H9 (cell line): ENCODE results near the gene DCP1B. TPM values are rescaled to one million over a fixed set of nuclear protein-coding genes. Genes with fewer than 3 reads are reported as not detected.

Experiments used
- DNase-seq: peaks from one replicate; pipeline ENCODE4 v3.0.0-alpha.2; 2017
- H2AFZ ChIP-seq: one replicate; pipeline ENCODE4 v1.6.1; 2013; ENCODE audit warnings: mild to moderate bottlenecking, low read length, control low read depth, moderate library complexity
- H2AK5ac ChIP-seq: 2 replicates; pipeline ENCODE4 v1.6.1; 2013; ENCODE audit warnings: low read length, control low read depth, mixed read lengths; ENCODE audit not compliant: insufficient read length
- H2BK120ac ChIP-seq: one replicate; pipeline ENCODE4 v1.6.1; 2013; ENCODE audit warnings: low read depth, mild to moderate bottlenecking, low read length, control low read depth, inconsistent platforms; ENCODE audit not compliant: poor library complexity, severe bottlenecking
- H2BK12ac ChIP-seq: 2 replicates; pipeline ENCODE4 v1.6.1; 2013; ENCODE audit warnings: low read length, control low read depth, mixed read lengths, low read depth; ENCODE audit not compliant: insufficient read length
- H2BK15ac ChIP-seq: 2 replicates; pipeline ENCODE4 v1.6.1; 2013; ENCODE audit warnings: low read depth, low read length, control low read depth
- H2BK20ac ChIP-seq: one replicate; pipeline ENCODE4 v1.6.1; 2013; ENCODE audit warnings: low read depth, mild to moderate bottlenecking, low read length, control low read depth, inconsistent platforms; ENCODE audit not compliant: poor library complexity, severe bottlenecking
- H2BK5ac ChIP-seq: 2 replicates; pipeline ENCODE4 v1.6.1; 2013; ENCODE audit warnings: low read length, control low read depth, mixed read lengths; ENCODE audit not compliant: insufficient read length
- H3K14ac ChIP-seq: 2 replicates; pipeline ENCODE4 v1.6.1; 2013; ENCODE audit warnings: low read length, control low read depth; ENCODE audit not compliant: insufficient read depth
- H3K18ac ChIP-seq: 2 replicates; pipeline ENCODE4 v1.6.1; 2013; ENCODE audit warnings: low read depth, mild to moderate bottlenecking, mixed read lengths, low read length, control low read depth; ENCODE audit not compliant: insufficient read length
- H3K23ac ChIP-seq: 2 replicates; pipeline ENCODE4 v1.6.1; 2013; ENCODE audit warnings: low read length, control low read depth, mixed read lengths, low read depth; ENCODE audit not compliant: insufficient read length
- H3K23me2 ChIP-seq: 2 replicates; pipeline ENCODE4 v1.6.1; 2013; ENCODE audit warnings: low read depth, mild to moderate bottlenecking, mixed read lengths, low read length, control low read depth; ENCODE audit not compliant: insufficient read length, poor library complexity, severe bottlenecking
- H3K27ac ChIP-seq: 2 replicates; pipeline ENCODE4 v1.5.1; 2013; ENCODE audit warnings: low read length, control low read depth, mixed read lengths, low read depth; ENCODE audit not compliant: insufficient read length
- H3K27me3 ChIP-seq: 2 replicates; pipeline ENCODE4 v1.6.1; 2013; ENCODE audit warnings: low read length, control low read depth, inconsistent platforms; ENCODE audit not compliant: insufficient read depth
- H3K4ac ChIP-seq: 2 replicates; pipeline ENCODE4 v1.6.1; 2013; ENCODE audit warnings: low read depth, mild to moderate bottlenecking, control low read depth, inconsistent platforms, low read length, moderate library complexity
- H3K4me1 ChIP-seq: 2 replicates; pipeline ENCODE4 v1.6.1; 2013; ENCODE audit warnings: low read length, control low read depth, inconsistent platforms; ENCODE audit not compliant: insufficient read depth
- H3K4me2 ChIP-seq: 2 replicates; pipeline ENCODE4 v1.6.1; 2013; ENCODE audit warnings: low read length, control low read depth, mixed read lengths; ENCODE audit not compliant: insufficient read length, insufficient read depth
- H3K56ac ChIP-seq: 2 replicates; pipeline ENCODE4 v1.6.1; 2013; ENCODE audit warnings: low read depth, mild to moderate bottlenecking, mixed read lengths, low read length, control low read depth; ENCODE audit not compliant: insufficient read length
- H3K79me1 ChIP-seq: 2 replicates; pipeline ENCODE4 v1.6.1; 2013; ENCODE audit warnings: low read depth, mild to moderate bottlenecking, moderate library complexity, low read length, control low read depth, inconsistent platforms; ENCODE audit not compliant: insufficient read depth, poor library complexity, severe bottlenecking
- H3K79me2 ChIP-seq: 2 replicates; pipeline ENCODE4 v1.6.1; 2013; ENCODE audit warnings: low read length, control low read depth, inconsistent platforms; ENCODE audit not compliant: insufficient read depth
- H3K9ac ChIP-seq: 2 replicates; pipeline ENCODE4 v1.6.1; 2013; ENCODE audit warnings: low read length, control low read depth, mixed read lengths; ENCODE audit not compliant: insufficient read length; ENCODE audit errors: extremely low read depth
- H3K9me3 ChIP-seq: one replicate; pipeline ENCODE4 v1.6.1; 2013; ENCODE audit warnings: low read depth, low read length, inconsistent platforms; ENCODE audit not compliant: control insufficient read depth
- H3T11ph ChIP-seq: one replicate; pipeline ENCODE4 v1.6.1; 2013; ENCODE audit warnings: mild to moderate bottlenecking, low read length, control low read depth, inconsistent platforms
- H4K20me1 ChIP-seq: one replicate; pipeline ENCODE4 v1.6.1; 2013; ENCODE audit not compliant: control insufficient read depth, insufficient read length, insufficient read depth
- H4K5ac ChIP-seq: 2 replicates; pipeline ENCODE4 v1.6.1; 2013; ENCODE audit warnings: low read depth, mild to moderate bottlenecking, mixed read lengths, low read length, control low read depth; ENCODE audit not compliant: insufficient read length
- H4K8ac ChIP-seq: replicated peaks from 2 replicates; pipeline ENCODE4 v1.6.1; 2013; ENCODE audit warnings: low read length, control low read depth, mixed read lengths, low read depth; ENCODE audit not compliant: insufficient read length
- H4K91ac ChIP-seq: 2 replicates; pipeline ENCODE4 v1.6.1; 2013; ENCODE audit warnings: low read depth, mild to moderate bottlenecking, moderate library complexity, mixed read lengths, low read length, control low read depth; ENCODE audit not compliant: insufficient read length
- H3K27ac Mint-ChIP-seq, 3 experiments: 2 replicates in 2 of 3; 3 replicates in 1 of 3; pipeline ENCODE4 v1.8.0; 2020 to 2021; ENCODE audit warnings: mixed read lengths in 3 of 3, mild to moderate bottlenecking in 1 of 3, moderate library complexity in 1 of 3
- H3K27me3 Mint-ChIP-seq: 2 replicates; pipeline ENCODE4 v1.8.0; 2021; ENCODE audit warnings: low read depth, mild to moderate bottlenecking, moderate library complexity, mixed read lengths
- H3K36me3 Mint-ChIP-seq, 3 experiments: 2 replicates in 2 of 3; 3 replicates in 1 of 3; pipeline ENCODE4 v1.8.0; 2020 to 2021; ENCODE audit warnings: low read depth in 3 of 3, mixed read lengths in 3 of 3; ENCODE audit not compliant: insufficient read depth in 1 of 3
- H3K4me1 Mint-ChIP-seq, 2 experiments: 2 replicates each; pipeline ENCODE4 v1.8.0; 2020; ENCODE audit warnings: mixed read lengths in 2 of 2
- H3K4me3 Mint-ChIP-seq, 2 experiments: 2 replicates in 1 of 2; 3 replicates in 1 of 2; pipeline ENCODE4 v1.8.0; 2020 to 2021; ENCODE audit warnings: mild to moderate bottlenecking in 2 of 2, mixed read lengths in 2 of 2, moderate library complexity in 1 of 2
- H3K9me3 Mint-ChIP-seq, 2 experiments: 2 replicates in 1 of 2; 3 replicates in 1 of 2; pipeline ENCODE4 v1.8.0; 2020; ENCODE audit warnings: mild to moderate bottlenecking in 2 of 2, mixed read lengths in 2 of 2, moderate library complexity in 1 of 2
- WGBS: extraction: QIAGEN DNeasy Blood & Tissue Kit; methylation state at CpG from one replicate; pipeline ENCODE4 v1.1.7; 2013; ENCODE audit warnings: missing lambda C conversion rate, low lambda C conversion rate, mixed read lengths; ENCODE audit not compliant: insufficient read length; ENCODE audit errors: extremely low coverage; 5-methylcytosine and 5-hydroxymethylcytosine counted together
- total RNA-seq: library from RNA; stranded (reverse); gene quantifications from 2 replicates; pipeline ENCODE4 v1.2.1, GENCODE V29; 2021
- TF ChIP-seq, protein P1 (sequence below): fragments of 200-600 bp; sonication (generic); conservative IDR thresholded peaks from 3 replicates; pipeline ENCODE4 v1.8.0; 2021; ENCODE audit warnings: antibody characterized with exemption, mild to moderate bottlenecking

Gene DCP1B
- total RNA-seq, 1 experiment from 2014 or later, result 11.2 TPM

DNA sequence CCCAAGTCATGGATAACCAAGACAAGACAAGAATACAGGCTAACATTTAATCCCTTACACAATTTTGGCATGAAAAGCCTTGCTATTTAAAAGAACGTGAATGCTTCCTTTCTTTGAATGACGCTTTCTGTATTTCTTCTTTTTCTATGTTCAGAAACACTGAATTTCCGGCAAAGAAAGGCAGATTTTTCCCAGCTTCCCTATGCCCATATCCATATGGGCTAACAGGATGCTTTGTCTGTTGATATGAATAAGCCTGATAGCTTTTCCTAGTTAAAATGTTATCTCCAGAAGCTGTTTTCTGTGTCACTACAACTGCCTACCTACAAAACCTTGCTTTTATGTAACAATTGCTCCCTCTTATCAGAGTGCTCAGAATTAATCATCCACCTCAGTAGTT lies 47.5 kb downstream of the DCP1B start:
- no peaks in the 10 kb centered on the region for H3K9me3 ChIP-seq
- H3K23ac ChIP-seq, result no peak overlapping the region
- no peak overlapping the region for H4K8ac ChIP-seq
- no peak overlapping the region for H3K27ac ChIP-seq
- TF ChIP-seq, protein P1, sequence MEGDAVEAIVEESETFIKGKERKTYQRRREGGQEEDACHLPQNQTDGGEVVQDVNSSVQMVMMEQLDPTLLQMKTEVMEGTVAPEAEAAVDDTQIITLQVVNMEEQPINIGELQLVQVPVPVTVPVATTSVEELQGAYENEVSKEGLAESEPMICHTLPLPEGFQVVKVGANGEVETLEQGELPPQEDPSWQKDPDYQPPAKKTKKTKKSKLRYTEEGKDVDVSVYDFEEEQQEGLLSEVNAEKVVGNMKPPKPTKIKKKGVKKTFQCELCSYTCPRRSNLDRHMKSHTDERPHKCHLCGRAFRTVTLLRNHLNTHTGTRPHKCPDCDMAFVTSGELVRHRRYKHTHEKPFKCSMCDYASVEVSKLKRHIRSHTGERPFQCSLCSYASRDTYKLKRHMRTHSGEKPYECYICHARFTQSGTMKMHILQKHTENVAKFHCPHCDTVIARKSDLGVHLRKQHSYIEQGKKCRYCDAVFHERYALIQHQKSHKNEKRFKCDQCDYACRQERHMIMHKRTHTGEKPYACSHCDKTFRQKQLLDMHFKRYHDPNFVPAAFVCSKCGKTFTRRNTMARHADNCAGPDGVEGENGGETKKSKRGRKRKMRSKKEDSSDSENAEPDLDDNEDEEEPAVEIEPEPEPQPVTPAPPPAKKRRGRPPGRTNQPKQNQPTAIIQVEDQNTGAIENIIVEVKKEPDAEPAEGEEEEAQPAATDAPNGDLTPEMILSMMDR, result no peak
- no peak overlapping the region for H3K18ac ChIP-seq
- H2BK5ac ChIP-seq, result no peak overlapping the region
- no peak overlapping the region for H4K91ac ChIP-seq
- no peak overlapping the region for H2BK15ac ChIP-seq
- no peaks in the 10 kb centered on the region for H3K79me1 ChIP-seq
- H2BK120ac ChIP-seq, result no peak overlapping the region
- no peaks in the 10 kb centered on the region for H3K27me3 Mint-ChIP-seq
- H3K4ac ChIP-seq, result no peak overlapping the region
- no peak overlapping the region for H3K14ac ChIP-seq
- no peak overlapping the region for H3K9ac ChIP-seq
- no peaks in the 10 kb centered on the region for H3K23me2 ChIP-seq
- H3K56ac ChIP-seq, result no peak overlapping the region
- WGBS, result no CpG with 5 or more reads among the region's 3 CpGs
- H3K4me1 Mint-ChIP-seq, result no peaks in the 10 kb centered on the region
- H3K27me3 ChIP-seq, result no peaks in the 10 kb centered on the region
- H3K27ac Mint-ChIP-seq, result no peak overlapping the region
- no peaks in the 10 kb centered on the region for H4K20me1 ChIP-seq
- H3K4me3 Mint-ChIP-seq, result no peak overlapping the region
- H2BK12ac ChIP-seq, result no peak overlapping the region
- DNase-seq, result no peak
- no peak overlapping the region for H3T11ph ChIP-seq
- H3K9me3 Mint-ChIP-seq, result peaks cover 11 to 18% of the 10 kb centered on the region in 2 experiments
- H2AK5ac ChIP-seq, result no peak overlapping the region
- H3K36me3 Mint-ChIP-seq, result peaks cover 20 to 53% (median 47%) of the 10 kb centered on the region in 3 experiments
- H3K4me2 ChIP-seq, result no peak overlapping the region
- H2BK20ac ChIP-seq, result no peak overlapping the region
- no peaks in the 10 kb centered on the region for H3K79me2 ChIP-seq
- H4K5ac ChIP-seq, result no peak overlapping the region
- H2AFZ ChIP-seq, result no peak overlapping the region
- H3K4me1 ChIP-seq, result no peaks in the 10 kb centered on the region
